ENCODE results near the gene TMEM225B.
A peak's percentile ranks its signal among the peaks of the same experiment; 100 is the strongest.
"Not testable (repeated sequence)": the region's sequence is repeated elsewhere in the genome, so short reads cannot be mapped to it uniquely, and the experiment has no call there.

Gene TMEM225B

GRCh38 chr7:99597762-99598501 lies at the start of gene TMEM225B:
Gene TMEM225B (plus strand): TSS chr7:99598267. CDS start chr7:99604389, 6,122 bp downstream.
- H3K9me3 ChIP-seq (ENCODE audit: control insufficient read depth, insufficient read depth, low read depth, low read length): no peaks in the 10 kb centered on the region
- CTCF ChIA-PET: no interaction called here
- H3K4me1 ChIP-seq (ENCODE audit: control insufficient read depth, insufficient read depth, low read length): no peaks in the 10 kb centered on the region
- POLR2A ChIA-PET: no interaction called here
- no peaks in the 10 kb centered on the region for H3K36me3 ChIP-seq (ENCODE audit: control insufficient read depth in 2 of 2, insufficient read depth in 1 of 2, low read length in 2 of 2)
- H3K27ac ChIP-seq (ENCODE audit: extremely low read depth, low read depth, low read length): no peak within 1 kb of the TSS
- no peak for TF ChIP-seq KLF10 (tag by site-specific recombination; IDR thresholded peaks at IDR 0.05)
- TF ChIP-seq ZBTB1 (tag by site-specific recombination; IDR thresholded peaks at IDR 0.05): no peak
- TF ChIP-seq ZNF366 (tag by site-specific recombination; conservative IDR thresholded peaks at IDR 0.05): no peak
- TF ChIP-seq ZNF133 (tag by site-specific recombination; IDR thresholded peaks at IDR 0.05): no peak
- no peak for TF ChIP-seq ZNF37A (tag by site-specific recombination; IDR thresholded peaks at IDR 0.05)
- no peak for TF ChIP-seq TRIM28 (IDR thresholded peaks at IDR 0.05; ENCODE audit: borderline replicate concordance, low read length)
- TF ChIP-seq ZNF274 (IDR thresholded peaks at IDR 0.05; ENCODE audit: low read length): no peak
- TF ChIP-seq ZNF274 (tag by site-specific recombination; IDR thresholded peaks at IDR 0.05; ENCODE audit: borderline replicate concordance): no peak
- H3K4me3 ChIP-seq (ENCODE audit: low read depth, low read length): no peak within 1 kb of the TSS

- H3K4me3 ChIP-seq (ENCODE audit: low read depth, low read length); H3K9me3 ChIP-seq (ENCODE audit: control insufficient read depth, insufficient read depth, low read depth, low read length); CTCF ChIA-PET; POLR2A ChIA-PET; H3K27ac ChIP-seq (ENCODE audit: extremely low read depth, low read depth, low read length); H3K4me1 ChIP-seq (ENCODE audit: control insufficient read depth, insufficient read depth, low read length): not testable (repeated sequence)
- H3K36me3 ChIP-seq (ENCODE audit: control insufficient read depth in 2 of 2, insufficient read depth in 1 of 2, low read length in 2 of 2): peaks cover 21 to 26% of the 10 kb centered on the region in 2 experiments
- TF ChIP-seq ZNF146 (tag by site-specific recombination; IDR thresholded peaks at IDR 0.05) (peak; percentile 95), ZNF580 (tag by site-specific recombination; IDR thresholded peaks at IDR 0.05) (peak; percentile 73; the same call in 1 of the 2 replicates), ZNF280D (tag by site-specific recombination; IDR thresholded peaks at IDR 0.05) (0 out of 2 replicates have a peak, but pooled peaks have one; percentile 27)
Observed at GRCh38 chr7:99549545-99549944, 48.5 kb upstream of the TMEM225B start.

GRCh38 chr7:99551334-99551733 lies 46.7 kb upstream of the TMEM225B start:
- Histone ChIP-seq H3K36me3 (ENCODE audit: control insufficient read depth in 2 of 2, insufficient read depth in 1 of 2, low read length in 2 of 2) (peaks cover 24 to 40% of the 10 kb centered on the region in 2 experiments), H3K27ac (ENCODE audit: extremely low read depth, low read depth, low read length) (peak overlapping the region; percentile 11; the same call in 1 of the 2 replicates), H3K9me3 (ENCODE audit: control insufficient read depth, insufficient read depth, low read depth, low read length) (no peaks in the 10 kb centered on the region; the same call in 1 of the 2 replicates), H3K4me3 (ENCODE audit: low read depth, low read length) (peak overlapping the region; percentile 97), H3K4me1 (ENCODE audit: control insufficient read depth, insufficient read depth, low read length) (no peaks in the 10 kb centered on the region)
- POLR2A ChIA-PET: interaction anchor here (0.7 to 1.2 kb wide), 3 partner anchors 16 to 66 kb away, joined by 3 to 17 read pairs (median 10); partner anchors contain the start of genes ZKSCAN5 and ZSCAN25
- CTCF ChIA-PET: interaction anchor here (1.2 kb wide), 1 partner anchor 65 kb away, joined by 5 read pairs; the partner anchor contains the start of gene ZSCAN25
- TF ChIP-seq YY1 (tag by site-specific recombination; IDR thresholded peaks at IDR 0.05): no peak
- TF ChIP-seq ZNF777 (tag by site-specific recombination; IDR thresholded peaks at IDR 0.05; ENCODE audit: borderline replicate concordance): no peak
- TF ChIP-seq ZNF335 (tag by site-specific recombination; conservative IDR thresholded peaks at IDR 0.05): no peak
- TF ChIP-seq ZBTB10 (tag by site-specific recombination; IDR thresholded peaks at IDR 0.05): no peak

Data from HEK293 (cell line).